ENCODE data around the gene FOXO3.

GRCh38 chr6:108565091-108565766 lies 4.5 kb downstream of the FOXO3 start:
- TF ChIP-seq, protein P1, sequence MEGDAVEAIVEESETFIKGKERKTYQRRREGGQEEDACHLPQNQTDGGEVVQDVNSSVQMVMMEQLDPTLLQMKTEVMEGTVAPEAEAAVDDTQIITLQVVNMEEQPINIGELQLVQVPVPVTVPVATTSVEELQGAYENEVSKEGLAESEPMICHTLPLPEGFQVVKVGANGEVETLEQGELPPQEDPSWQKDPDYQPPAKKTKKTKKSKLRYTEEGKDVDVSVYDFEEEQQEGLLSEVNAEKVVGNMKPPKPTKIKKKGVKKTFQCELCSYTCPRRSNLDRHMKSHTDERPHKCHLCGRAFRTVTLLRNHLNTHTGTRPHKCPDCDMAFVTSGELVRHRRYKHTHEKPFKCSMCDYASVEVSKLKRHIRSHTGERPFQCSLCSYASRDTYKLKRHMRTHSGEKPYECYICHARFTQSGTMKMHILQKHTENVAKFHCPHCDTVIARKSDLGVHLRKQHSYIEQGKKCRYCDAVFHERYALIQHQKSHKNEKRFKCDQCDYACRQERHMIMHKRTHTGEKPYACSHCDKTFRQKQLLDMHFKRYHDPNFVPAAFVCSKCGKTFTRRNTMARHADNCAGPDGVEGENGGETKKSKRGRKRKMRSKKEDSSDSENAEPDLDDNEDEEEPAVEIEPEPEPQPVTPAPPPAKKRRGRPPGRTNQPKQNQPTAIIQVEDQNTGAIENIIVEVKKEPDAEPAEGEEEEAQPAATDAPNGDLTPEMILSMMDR (IDR thresholded peaks at IDR 0.05), result no peak
- no peak for TF ChIP-seq POLR2A (IDR thresholded peaks at IDR 0.05)

All from testis (tissue), 2 donors.